ENCODE data around the gene SND1.

GRCh38 chr7:127882313-127882920 lies 230.4 kb downstream of the SND1 start:
- no peak for TF ChIP-seq CTCF (conservative IDR thresholded peaks at IDR 0.05 in 1 of 2, IDR thresholded peaks at IDR 0.05 in 1 of 2; ENCODE audit: low read depth in 1 of 2, low read length in 2 of 2)
- TF ChIP-seq EZH2 (IDR thresholded peaks at IDR 0.05; ENCODE audit: low read length, missing control alignments) = no peak
